HG03342 (cell line): ENCODE results near the gene EPB42.
"Not testable (repeated sequence)": the region's sequence is repeated elsewhere in the genome, so short reads cannot be mapped to it uniquely, and the experiment has no call there.

Experiments
- ATAC-seq: cut with Tn5 transposase; IDR thresholded peaks from one replicate; pipeline ENCODE4 v1.9.1; 2021; ENCODE audit warnings: mild to moderate bottlenecking, moderate library complexity; ENCODE audit not compliant: unreplicated experiment

The EPB42 gene

GRCh38 chr15:43213466-43213865 lies 7.4 kb downstream of the EPB42 start:
- ATAC-seq, result no peak

GRCh38 chr15:43212951-43213350 lies 7.9 kb downstream of the EPB42 start:
- ATAC-seq, result no peak

GRCh38 chr15:43212299-43212698 lies 8.5 kb downstream of the EPB42 start:
- ATAC-seq, result no peak

- ATAC-seq, result no peak
These were observed 9.5 kb downstream of the EPB42 start for GRCh38 chr15:43211224-43211735.

GRCh38 chr15:43210807-43211206 lies 10.0 kb downstream of the EPB42 start:
- no peak for ATAC-seq

- ATAC-seq, result no peak
These were observed 10.6 kb downstream of the EPB42 start for GRCh38 chr15:43210172-43210745.

GRCh38 chr15:43209059-43209824 lies 11.6 kb downstream of the EPB42 start:
- ATAC-seq, result no peak

GRCh38 chr15:43208052-43209002 lies 12.5 kb downstream of the EPB42 start:
- ATAC-seq, result no peak

GRCh38 chr15:43207024-43207423 lies 13.8 kb downstream of the EPB42 start:
- no peak for ATAC-seq

GRCh38 chr15:43206054-43206453 lies 14.8 kb downstream of the EPB42 start:
- no peak for ATAC-seq

- no peak for ATAC-seq
These were observed 16.6 kb downstream of the EPB42 start for GRCh38 chr15:43204016-43204901.

GRCh38 chr15:43199945-43200488 lies 20.8 kb downstream of the EPB42 start:
- ATAC-seq, result no peak

- ATAC-seq, result no peak
These were observed 21.8 kb downstream of the EPB42 start for GRCh38 chr15:43198992-43199391.

GRCh38 chr15:43198556-43198955 lies 22.3 kb downstream of the EPB42 start:
- ATAC-seq, result not testable (repeated sequence)

GRCh38 chr15:43197773-43198172 lies 23.0 kb downstream of the EPB42 start:
- ATAC-seq, result not testable (repeated sequence)

- no peak for ATAC-seq
These were observed 23.9 kb downstream of the EPB42 start for GRCh38 chr15:43196760-43197548.

GRCh38 chr15:43194795-43195194 lies 26.0 kb downstream of the EPB42 start:
- ATAC-seq, result no peak

- no peak for ATAC-seq
These were observed 27.1 kb downstream of the EPB42 start for GRCh38 chr15:43193710-43194109.

- ATAC-seq, result no peak
These were observed 30.6 kb downstream of the EPB42 start for GRCh38 chr15:43190178-43190577.
